Lung (tissue), 12 donors: ENCODE data around the gene BPIFA2. TPM values are rescaled to one million over a fixed set of nuclear protein-coding genes. Genes with fewer than 3 reads are reported as not detected.

ENCODE experiments used
- ATAC-seq: fragments of 200-7000 bp; cut with Tn5 transposase; one replicate; pipeline ENCODE4 v1.9.1; 2020; ENCODE audit warnings: moderate number of reproducible peaks; ENCODE audit not compliant: insufficient read depth, low FRiP score
- DNase-seq, 3 donors: peaks; one replicate each; pipeline ENCODE4 v3.0.0-alpha.2; 2013 to 2017
- H3K27ac ChIP-seq, 2 donors: one replicate each; pipeline ENCODE4 v1.5.1; 2013; ENCODE audit warnings: mild to moderate bottlenecking in 2 of 2, moderate library complexity in 2 of 2, control low read depth in 1 of 2, inconsistent platforms in 1 of 2, low read depth in 1 of 2, low read length in 1 of 2
- H3K27me3 ChIP-seq, 3 donors: one replicate each; pipeline ENCODE4 v1.5.1; 2013; ENCODE audit warnings: low read length in 2 of 3; ENCODE audit not compliant: control insufficient read depth in 3 of 3, insufficient read depth in 3 of 3
- H3K36me3 ChIP-seq, 4 donors: one replicate each; pipeline ENCODE4 v1.5.1; 2013; ENCODE audit warnings: low read length in 4 of 4, mild to moderate bottlenecking in 1 of 4, moderate library complexity in 1 of 4; ENCODE audit not compliant: control insufficient read depth in 4 of 4, insufficient read depth in 4 of 4
- H3K4me1 ChIP-seq, 5 donors: one replicate each; pipeline ENCODE4 v1.5.1; 2013; ENCODE audit warnings: low read length in 5 of 5, mild to moderate bottlenecking in 2 of 5, moderate library complexity in 1 of 5; ENCODE audit not compliant: control insufficient read depth in 5 of 5, insufficient read depth in 5 of 5
- H3K4me3 ChIP-seq: one replicate; pipeline ENCODE4 v1.5.1; 2013; ENCODE audit warnings: mild to moderate bottlenecking, control low read depth, moderate library complexity
- H3K9ac ChIP-seq, 2 donors: one replicate each; pipeline ENCODE4 v1.5.1; 2013; ENCODE audit warnings: low read length in 2 of 2, control low read depth in 1 of 2; ENCODE audit not compliant: insufficient read depth in 1 of 2
- H3K9me3 ChIP-seq, 4 donors: one replicate each; pipeline ENCODE4 v1.5.1; 2013; ENCODE audit warnings: low read length in 3 of 4, mild to moderate bottlenecking in 1 of 4, moderate library complexity in 1 of 4; ENCODE audit not compliant: control insufficient read depth in 4 of 4, insufficient read depth in 3 of 4
- WGBS, 2 donors: extraction: QIAGEN DNeasy Blood & Tissue Kit; methylation state at CpG; one replicate each; pipeline ENCODE4 v1.1.7; 2013; 5-methylcytosine and 5-hydroxymethylcytosine counted together
- polyA plus RNA-seq, 2 donors: library from polyadenylated mRNA; stranded (reverse); fragments of 200-250 nt; gene quantifications; one replicate each; pipeline ENCODE4 v1.2.1, GENCODE V29; 2013
- total RNA-seq, 2 donors: library from RNA; depleted of rRNA in 1 of 2; stranded (reverse); fragments of >200 nt in 1 of 2; gene quantifications; one replicate each; pipeline ENCODE4 v1.2.1, GENCODE V29; 2014 to 2021
- TF ChIP-seq, protein P1 (sequence below): IDR thresholded peaks from 2 replicates; pipeline ENCODE4 v1.5.1; 2012; ENCODE audit warnings: mild to moderate bottlenecking; ENCODE audit errors: control extremely low read depth, extremely low read depth
- donor health status: control.
- donor health status: control.
- donor health status: Bipolar disorder and iron deficiency.
- donor health status: healthy.
- donor health status: DM: yes; HTN: yes; CAD: no.

The BPIFA2 gene
- total and polyA plus RNA-seq, 4 donors: 0.40 to 3.1 (median 1.2) TPM; not detected in 1

- TF ChIP-seq, protein P1, sequence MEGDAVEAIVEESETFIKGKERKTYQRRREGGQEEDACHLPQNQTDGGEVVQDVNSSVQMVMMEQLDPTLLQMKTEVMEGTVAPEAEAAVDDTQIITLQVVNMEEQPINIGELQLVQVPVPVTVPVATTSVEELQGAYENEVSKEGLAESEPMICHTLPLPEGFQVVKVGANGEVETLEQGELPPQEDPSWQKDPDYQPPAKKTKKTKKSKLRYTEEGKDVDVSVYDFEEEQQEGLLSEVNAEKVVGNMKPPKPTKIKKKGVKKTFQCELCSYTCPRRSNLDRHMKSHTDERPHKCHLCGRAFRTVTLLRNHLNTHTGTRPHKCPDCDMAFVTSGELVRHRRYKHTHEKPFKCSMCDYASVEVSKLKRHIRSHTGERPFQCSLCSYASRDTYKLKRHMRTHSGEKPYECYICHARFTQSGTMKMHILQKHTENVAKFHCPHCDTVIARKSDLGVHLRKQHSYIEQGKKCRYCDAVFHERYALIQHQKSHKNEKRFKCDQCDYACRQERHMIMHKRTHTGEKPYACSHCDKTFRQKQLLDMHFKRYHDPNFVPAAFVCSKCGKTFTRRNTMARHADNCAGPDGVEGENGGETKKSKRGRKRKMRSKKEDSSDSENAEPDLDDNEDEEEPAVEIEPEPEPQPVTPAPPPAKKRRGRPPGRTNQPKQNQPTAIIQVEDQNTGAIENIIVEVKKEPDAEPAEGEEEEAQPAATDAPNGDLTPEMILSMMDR: no peak
- Histone ChIP-seq H3K27ac (no peak overlapping the region), H3K9me3 (peaks cover 0 to 22% (median 0%) of the 10 kb centered on the region in 4 donors), H3K4me1 (no peaks in the 10 kb centered on the region), H3K9ac (no peak overlapping the region), H3K4me3 (no peak overlapping the region), H3K27me3 (no peaks in the 10 kb centered on the region), H3K36me3 (no peaks in the 10 kb centered on the region)
- DNase-seq: no peak
- no peak for ATAC-seq
Observed at GRCh38 chr20:33139467-33139866, 28.5 kb upstream of the BPIFA2 start.

DNA sequence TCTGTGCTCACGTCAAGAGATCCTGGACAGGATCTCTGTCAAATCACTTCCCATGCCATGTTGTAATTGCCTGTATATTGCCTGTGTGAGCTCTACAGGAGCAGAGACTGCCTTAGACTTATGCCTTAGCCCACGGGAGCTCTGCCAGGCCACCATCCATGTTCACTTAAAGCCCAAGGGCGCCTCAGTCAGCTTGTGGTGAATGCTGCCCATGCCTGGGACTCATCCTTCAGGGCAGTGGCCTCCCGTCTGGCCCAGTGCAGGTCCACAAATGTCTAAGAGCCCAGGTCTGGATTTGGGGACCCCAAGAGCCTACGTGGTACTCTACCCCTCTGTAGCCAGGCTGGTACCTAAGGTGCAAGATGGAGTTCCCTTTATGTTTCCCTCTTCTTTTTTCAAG lies 22.4 kb upstream of the BPIFA2 start:
- Histone ChIP-seq H3K36me3 (no peaks in the 10 kb centered on the region), H3K9me3 (no peaks in the 10 kb centered on the region), H3K4me3 (no peak overlapping the region), H3K4me1 (no peaks in the 10 kb centered on the region), H3K9ac (no peak overlapping the region), H3K27ac (no peak overlapping the region), H3K27me3 (no peaks in the 10 kb centered on the region)
- no peak for DNase-seq
- WGBS, 2 donors: 77 to 83% methylated on average over 5 of the region's 5 CpGs
- TF ChIP-seq, protein P1: no peak
- no peak for ATAC-seq

DNA sequence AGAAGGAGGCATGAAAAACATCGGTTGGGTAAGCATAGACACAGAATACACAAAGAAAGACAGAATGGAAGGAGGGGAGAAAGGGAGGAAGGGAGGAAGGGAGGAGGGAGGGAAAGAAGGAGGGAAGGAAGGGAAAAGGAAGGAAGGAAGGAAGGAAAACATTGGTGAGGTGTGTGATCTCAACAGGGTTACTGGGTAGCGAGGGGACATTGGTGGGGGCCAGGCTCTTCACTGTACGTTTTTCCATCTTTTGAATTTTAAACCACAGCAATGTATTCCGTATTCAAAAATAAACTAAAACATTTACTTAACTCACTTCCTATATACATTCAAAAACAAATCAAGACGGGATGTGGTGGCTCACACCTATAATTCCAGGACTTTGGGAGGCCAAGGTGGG lies 20.7 kb upstream of the BPIFA2 start:
- DNase-seq (no peak), ATAC-seq (no peak)
- Histone ChIP-seq H3K36me3 (no peaks in the 10 kb centered on the region), H3K4me3 (no peak overlapping the region), H3K27me3 (peaks cover 0 to 4% (median 0%) of the 10 kb centered on the region in 3 donors), H3K27ac (no peak overlapping the region), H3K9ac (no peak overlapping the region), H3K4me1 (no peaks in the 10 kb centered on the region), H3K9me3 (no peaks in the 10 kb centered on the region)
- WGBS, 2 donors: 83 to 89% methylated on average over 5 of the region's 5 CpGs
- TF ChIP-seq, protein P1: no peak

GRCh38 chr20:33148040-33148439 lies 19.9 kb upstream of the BPIFA2 start:
- no peak overlapping the region for H3K27ac ChIP-seq
- ATAC-seq (no peak), DNase-seq (no peak)
- no peak overlapping the region for H3K4me3 ChIP-seq
- no peaks in the 10 kb centered on the region for H3K36me3 ChIP-seq
- TF ChIP-seq, protein P1: no peak
- WGBS, 2 donors: 89 to 90% methylated on average over 4 of the region's 4 CpGs
- H3K9ac ChIP-seq: no peak overlapping the region
- H3K9me3 ChIP-seq: no peaks in the 10 kb centered on the region
- no peaks in the 10 kb centered on the region for H3K4me1 ChIP-seq
- H3K27me3 ChIP-seq: peaks cover 0 to 4% (median 0%) of the 10 kb centered on the region in 3 donors
